Measurements from ENCODE around the gene MAPK10. TPM values are rescaled to one million over a fixed set of nuclear protein-coding genes. Genes with fewer than 3 reads are reported as not detected.

The MAPK10 gene
- total RNA-seq, 1 donor from 2014 or later, result 2.2 TPM

DNA sequence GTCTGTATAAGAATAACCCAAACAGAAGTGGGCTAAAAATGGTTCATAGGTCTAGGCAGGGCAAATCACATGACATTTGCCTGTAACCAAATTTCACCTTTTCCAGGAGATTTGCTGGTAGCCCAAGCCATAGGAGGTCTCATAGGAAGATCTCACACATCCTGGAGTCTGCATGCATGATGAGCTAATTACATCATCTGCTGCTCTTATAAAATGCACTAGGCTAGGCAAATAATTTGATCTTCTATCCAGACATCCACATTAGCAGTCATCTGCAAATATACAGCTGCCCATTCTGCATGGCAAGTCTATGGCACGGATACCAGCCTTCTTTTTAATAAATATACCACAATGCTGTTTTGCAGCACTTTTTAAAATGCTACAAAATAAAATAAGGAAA lies 87.2 kb downstream of the MAPK10 start:
- no peak for DNase-seq (ENCODE audit: low read depth)
- H3K4me3 ChIP-seq (ENCODE audit: low read depth, low read length), result no peak overlapping the region
- TF ChIP-seq, protein P1, sequence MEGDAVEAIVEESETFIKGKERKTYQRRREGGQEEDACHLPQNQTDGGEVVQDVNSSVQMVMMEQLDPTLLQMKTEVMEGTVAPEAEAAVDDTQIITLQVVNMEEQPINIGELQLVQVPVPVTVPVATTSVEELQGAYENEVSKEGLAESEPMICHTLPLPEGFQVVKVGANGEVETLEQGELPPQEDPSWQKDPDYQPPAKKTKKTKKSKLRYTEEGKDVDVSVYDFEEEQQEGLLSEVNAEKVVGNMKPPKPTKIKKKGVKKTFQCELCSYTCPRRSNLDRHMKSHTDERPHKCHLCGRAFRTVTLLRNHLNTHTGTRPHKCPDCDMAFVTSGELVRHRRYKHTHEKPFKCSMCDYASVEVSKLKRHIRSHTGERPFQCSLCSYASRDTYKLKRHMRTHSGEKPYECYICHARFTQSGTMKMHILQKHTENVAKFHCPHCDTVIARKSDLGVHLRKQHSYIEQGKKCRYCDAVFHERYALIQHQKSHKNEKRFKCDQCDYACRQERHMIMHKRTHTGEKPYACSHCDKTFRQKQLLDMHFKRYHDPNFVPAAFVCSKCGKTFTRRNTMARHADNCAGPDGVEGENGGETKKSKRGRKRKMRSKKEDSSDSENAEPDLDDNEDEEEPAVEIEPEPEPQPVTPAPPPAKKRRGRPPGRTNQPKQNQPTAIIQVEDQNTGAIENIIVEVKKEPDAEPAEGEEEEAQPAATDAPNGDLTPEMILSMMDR (conservative IDR thresholded peaks at IDR 0.05; ENCODE audit: low read depth, low read length), result no peak

DNA sequence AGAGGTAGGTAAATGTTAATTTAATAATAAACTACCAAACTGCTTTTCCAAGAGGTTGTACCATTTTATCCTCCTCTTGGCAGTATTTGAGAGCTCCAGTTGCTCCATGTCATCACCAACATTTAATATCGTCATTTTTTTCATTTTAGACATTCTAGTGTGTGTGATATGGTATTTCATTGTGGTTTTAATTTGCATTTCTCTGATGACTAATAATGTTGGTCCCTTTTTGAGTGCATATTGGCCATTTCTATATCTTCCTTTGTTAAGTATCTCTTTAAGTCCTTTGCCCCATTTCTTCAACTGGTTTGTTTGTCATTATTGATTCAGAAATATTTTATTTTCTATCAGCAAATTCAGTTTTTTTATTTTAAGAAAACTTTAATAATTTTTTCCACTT lies 88.8 kb downstream of the MAPK10 start:
- DNase-seq (ENCODE audit: low read depth), result no peak
- TF ChIP-seq, protein P1 (conservative IDR thresholded peaks at IDR 0.05; ENCODE audit: low read depth, low read length), result no peak

DNA sequence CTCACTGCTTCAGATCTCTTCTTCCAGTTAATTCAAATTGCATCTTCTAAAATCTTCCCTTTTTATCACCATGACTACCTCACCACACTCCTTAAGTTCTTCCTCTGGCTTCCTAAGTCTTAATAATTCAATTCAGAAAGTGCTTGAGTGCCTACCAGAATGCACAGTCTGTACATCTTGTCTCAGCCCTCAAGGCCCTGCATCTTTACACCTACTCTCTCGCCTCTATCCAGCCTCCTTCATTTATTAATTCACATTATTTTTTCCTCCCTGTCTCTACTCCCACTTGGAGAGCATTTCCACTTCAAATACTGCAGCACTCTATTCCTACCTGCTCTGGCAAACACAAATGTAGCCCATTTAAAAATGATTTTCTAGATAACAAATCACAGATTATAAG lies 90.5 kb downstream of the MAPK10 start:
- no peak for DNase-seq (ENCODE audit: low read depth)
- TF ChIP-seq, protein P1 (conservative IDR thresholded peaks at IDR 0.05; ENCODE audit: low read depth, low read length), result no peak
- H3K4me3 ChIP-seq (ENCODE audit: low read depth, low read length), result no peak overlapping the region

More for the DNA sequence above, 88.8 kb downstream of the MAPK10 start:
- H3K4me3 ChIP-seq (ENCODE audit: low read depth, low read length), result no peak overlapping the region

DNA sequence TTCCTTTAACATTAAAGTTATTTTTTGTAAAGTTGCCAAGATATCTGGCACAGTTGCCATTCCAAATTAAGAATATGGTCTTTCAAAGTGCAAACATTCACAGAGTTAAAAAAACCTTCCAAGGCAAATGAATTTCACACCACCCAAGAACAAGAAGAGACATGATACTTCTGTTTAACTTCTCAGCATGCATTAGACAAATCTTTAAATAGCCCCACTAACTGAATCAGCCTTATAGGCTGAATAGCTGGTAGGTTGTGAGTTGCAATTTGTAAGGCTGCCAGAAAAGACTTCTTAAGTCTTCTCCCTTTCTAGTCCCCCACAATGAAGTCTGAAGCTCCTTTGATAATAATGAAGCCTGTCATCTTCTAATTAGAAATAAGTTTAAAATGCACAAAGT lies 95.6 kb downstream of the MAPK10 start:
- H3K4me3 ChIP-seq (ENCODE audit: low read depth, low read length), result no peak overlapping the region
- TF ChIP-seq, protein P1 (conservative IDR thresholded peaks at IDR 0.05; ENCODE audit: low read depth, low read length), result no peak

DNA sequence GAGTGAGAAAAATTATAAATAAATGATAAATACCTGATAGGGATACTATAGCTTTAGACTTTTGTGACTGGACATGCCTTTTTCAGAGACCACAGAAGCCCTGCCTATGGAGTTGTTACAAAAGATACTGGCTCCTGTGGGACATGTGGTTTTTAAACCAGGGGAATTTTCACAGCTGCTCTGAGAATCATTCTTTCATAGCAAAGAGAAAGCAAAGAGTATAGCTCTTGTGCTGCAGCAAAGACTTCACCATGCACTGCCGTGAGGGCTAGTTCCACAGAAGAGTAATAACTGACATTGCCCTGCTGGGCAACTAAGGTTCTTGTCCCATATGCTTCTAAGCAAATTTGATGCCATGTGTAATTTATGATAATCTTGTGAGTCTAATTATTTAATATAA lies 98.2 kb downstream of the MAPK10 start:
- TF ChIP-seq, protein P1 (conservative IDR thresholded peaks at IDR 0.05; ENCODE audit: low read depth, low read length), result no peak
- DNase-seq (ENCODE audit: low read depth), result no peak
- H3K4me3 ChIP-seq (ENCODE audit: low read depth, low read length), result no peak overlapping the region

More for the DNA sequence above, 95.6 kb downstream of the MAPK10 start:
- no peak for DNase-seq (ENCODE audit: low read depth)

DNA sequence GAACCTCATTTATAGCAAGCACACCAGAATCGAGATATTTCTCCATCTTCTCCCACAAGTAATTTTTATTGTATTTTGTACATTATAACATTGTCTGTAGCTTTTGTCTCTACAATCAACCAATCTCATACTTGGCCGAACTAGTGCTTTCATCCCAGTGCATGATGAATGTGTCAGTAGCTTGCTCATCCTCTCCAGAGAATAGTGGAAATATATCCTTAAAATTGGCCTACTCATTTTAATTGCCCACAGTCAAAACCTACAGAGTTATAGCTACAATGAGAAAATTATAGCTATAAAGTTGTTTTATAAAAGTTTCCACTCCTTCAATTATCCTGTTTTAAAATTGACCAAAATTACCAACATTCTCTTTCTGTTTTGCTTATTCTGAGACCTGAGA lies 103.8 kb downstream of the MAPK10 start:
- H3K4me3 ChIP-seq (ENCODE audit: low read depth, low read length), result no peak overlapping the region
- TF ChIP-seq, protein P1 (conservative IDR thresholded peaks at IDR 0.05; ENCODE audit: low read depth, low read length), result no peak
- no peak for DNase-seq (ENCODE audit: low read depth)

DNA sequence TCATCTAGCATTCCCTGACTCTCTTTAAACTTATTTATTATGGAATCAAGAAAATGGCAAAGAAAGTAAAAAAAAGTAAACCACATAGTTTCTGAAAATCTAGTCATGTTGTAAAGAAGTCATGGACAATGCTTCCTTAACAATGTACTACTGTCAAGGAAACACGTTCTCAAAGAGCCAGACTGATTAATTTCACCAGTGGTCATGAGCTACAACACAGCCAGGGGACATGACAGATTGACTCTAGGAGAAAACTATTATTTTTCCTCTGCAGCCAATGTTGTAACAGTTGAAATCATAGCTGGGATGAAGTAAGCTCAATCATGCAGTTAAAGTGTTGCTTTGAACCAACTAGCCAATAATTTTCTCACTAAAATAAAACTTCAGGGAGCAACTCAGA lies 109.2 kb downstream of the MAPK10 start:
- TF ChIP-seq, protein P1 (conservative IDR thresholded peaks at IDR 0.05; ENCODE audit: low read depth, low read length), result no peak
- no peak overlapping the region for H3K4me3 ChIP-seq (ENCODE audit: low read depth, low read length)
- DNase-seq (ENCODE audit: low read depth), result no peak

Data from epithelial cell of proximal tubule (primary cell).